PC-3 (cell line): ENCODE results near the gene CAMTA1. TPM values are rescaled to one million over a fixed set of nuclear protein-coding genes. Genes with fewer than 3 reads are reported as not detected.

Experiments
- ATAC-seq: fragments of 200-7000 bp; cut with Tn5 transposase; 2 replicates; pipeline ENCODE4 v1.9.1; 2020; ENCODE audit warnings: mild to moderate bottlenecking, moderate library complexity
- BruUV-seq: library from RNA; stranded (reverse); fragments of 400-500 nt; replicated peaks from 2 replicates; lab custom pipeline; 2021; lab: Mats Ljungman, UMichigan
- CTCF ChIA-PET: fragments of 300-600 bp; sonication (Branson Sonifier 250); formaldehyde crosslinking; loops from one replicate; lab custom pipeline; 2022; ENCODE audit warnings: antibody characterized with exemption; lab: Charles Lee
- POLR2A ChIA-PET: fragments of 300-600 bp; sonication (Branson Sonifier 250); formaldehyde crosslinking; loops from one replicate; lab custom pipeline; 2022; ENCODE audit warnings: antibody characterized with exemption; ENCODE audit not compliant: unreplicated experiment; lab: Charles Lee
- DNase-seq: peaks from one replicate; pipeline ENCODE4 v3.0.0-alpha.2; 2015
- H2AFZ ChIP-seq: fragments of 300-600 bp; sonication (generic); 2 replicates; pipeline ENCODE4 v1.6.0; 2016; ENCODE audit warnings: antibody characterized with exemption, low read length
- H3F3A ChIP-seq: fragments of 300-600 bp; sonication (generic); one replicate; pipeline ENCODE4 v1.6.0; 2017; ENCODE audit warnings: antibody characterized with exemption, low read length, control low read depth, mild to moderate bottlenecking; ENCODE audit not compliant: unreplicated experiment
- H3K27ac ChIP-seq: fragments of 300-600 bp; sonication (generic); 2 replicates; pipeline ENCODE4 v1.5.1; 2016; ENCODE audit warnings: mild to moderate bottlenecking, low read length
- H3K27me3 ChIP-seq: fragments of 300-600 bp; sonication (generic); 2 replicates; pipeline ENCODE4 v1.6.1; 2016; ENCODE audit warnings: low read length, mixed read lengths
- H3K36me3 ChIP-seq: fragments of 300-600 bp; sonication (generic); 2 replicates; pipeline ENCODE4 v1.6.1; 2016; ENCODE audit warnings: low read depth, mixed run types, low read length, mixed read lengths
- H3K4me1 ChIP-seq: fragments of 300-600 bp; sonication (generic); 2 replicates; pipeline ENCODE4 v1.5.1; 2016; ENCODE audit warnings: low read length; ENCODE audit not compliant: insufficient read depth
- H3K4me2 ChIP-seq: fragments of 300-600 bp; sonication (generic); 2 replicates; pipeline ENCODE4 v1.6.0; 2016; ENCODE audit warnings: low read length
- H3K4me3 ChIP-seq: fragments of 300-600 bp; sonication (generic); 2 replicates; pipeline ENCODE4 v1.5.1; 2016; ENCODE audit warnings: mild to moderate bottlenecking, low read length, mixed read lengths
- H3K79me2 ChIP-seq: fragments of 300-600 bp; sonication (generic); 2 replicates; pipeline ENCODE4 v1.6.1; 2017; ENCODE audit warnings: low read length, mixed read lengths
- H3K9ac ChIP-seq: fragments of 300-600 bp; sonication (generic); 2 replicates; pipeline ENCODE4 v1.6.0; 2016; ENCODE audit warnings: mild to moderate bottlenecking, low read length
- H3K9me2 ChIP-seq: fragments of 300-600 bp; sonication (generic); replicated peaks from 2 replicates; pipeline ENCODE4 v1.6.1; 2016; ENCODE audit warnings: mixed run types, low read length, mixed read lengths
- H3K9me3 ChIP-seq: fragments of 300-600 bp; sonication (generic); 2 replicates; pipeline ENCODE4 v1.6.1; 2016; ENCODE audit warnings: low read length, mixed read lengths
- H4K20me1 ChIP-seq: fragments of 300-600 bp; sonication (generic); 2 replicates; pipeline ENCODE4 v1.6.1; 2016; ENCODE audit warnings: low read length, mixed read lengths
- EZH2 ChIP-seq: fragments of 300-600 bp; sonication (generic); IDR thresholded peaks from one replicate; pipeline ENCODE4 v1.6.1; 2017; ENCODE audit warnings: antibody characterized with exemption, mild to moderate bottlenecking, low read length; ENCODE audit not compliant: unreplicated experiment
- EZH2phosphoT487 ChIP-seq: fragments of 300-600 bp; sonication (generic); IDR thresholded peaks from 2 replicates; pipeline ENCODE4 v1.6.1; 2018; ENCODE audit warnings: mild to moderate bottlenecking, antibody characterized with exemption, low read length, borderline replicate concordance
- intact Hi-C: fragments of 100-400 bp; cut with micrococcal nuclease; formaldehyde crosslinking; loops from 2 replicates; pipeline ENCODE4 v1.9.0; 2023
- total RNA-seq: library from RNA; depleted of rRNA; stranded (reverse); fragments of >200 nt; gene quantifications from 2 replicates; pipeline ENCODE4 v1.2.3, GENCODE V29; 2014
- TF ChIP-seq, protein P1 (sequence below): fragments of 300-600 bp; sonication (generic); conservative IDR thresholded peaks from 2 replicates; pipeline ENCODE4 v1.5.1; 2017; ENCODE audit warnings: antibody characterized with exemption, low read depth, mild to moderate bottlenecking, low read length

Gene CAMTA1
- total RNA-seq, 1 experiment from 2014 or later, result 40.8 TPM

DNA sequence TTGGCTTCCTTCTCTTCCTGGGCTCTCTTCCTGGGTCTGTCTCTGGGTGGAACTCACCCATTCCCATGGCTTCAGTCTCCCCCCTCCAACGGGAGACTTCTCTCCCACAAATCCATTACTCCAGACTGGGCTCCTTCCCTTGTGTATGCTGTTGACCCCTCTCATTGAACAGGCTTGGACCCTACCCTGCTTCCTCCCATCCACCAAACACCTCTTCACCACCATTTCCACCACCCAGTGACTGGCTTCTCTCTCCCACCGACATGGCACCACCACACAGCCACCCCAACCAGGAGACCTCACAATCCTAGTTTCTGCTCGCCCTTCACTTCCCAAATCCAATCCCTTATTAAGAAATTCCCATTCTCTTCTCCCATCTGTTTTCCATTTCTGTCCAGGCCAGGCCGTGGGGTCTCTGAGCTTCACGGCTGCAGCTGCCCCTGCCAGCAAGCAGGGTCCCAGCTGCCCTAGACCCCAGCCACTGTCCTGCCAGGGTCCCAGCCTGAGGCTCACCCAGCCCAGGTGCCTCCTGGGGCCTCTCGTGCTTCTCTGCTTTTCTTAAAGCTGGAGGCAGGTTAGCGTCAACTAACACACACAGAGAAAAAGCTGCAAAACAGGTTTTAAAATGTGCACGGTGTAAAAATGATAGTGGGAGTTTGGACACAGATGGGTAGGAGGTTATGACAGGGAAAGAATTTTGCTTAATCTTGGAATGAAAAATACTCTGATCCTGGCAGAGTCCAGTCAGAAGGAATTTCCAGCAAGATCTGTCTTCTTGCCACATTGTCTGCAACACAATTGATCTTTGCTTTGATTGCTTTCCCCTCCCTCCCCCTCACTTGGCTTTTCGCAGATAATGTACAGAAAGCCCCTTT, 602.0 kb downstream of the CAMTA1 start:
- DNase-seq (peak; percentile 71), ATAC-seq (no peak)
- Histone ChIP-seq H3K79me2 (no peaks in the 10 kb centered on the region), H2AFZ (no peak overlapping the region), H3K9ac (no peak overlapping the region), H4K20me1 (no peaks in the 10 kb centered on the region), H3K27ac (no peak overlapping the region), H3K4me1 (peaks cover 24% of the 10 kb centered on the region), H3K27me3 (no peaks in the 10 kb centered on the region), H3K4me3 (no peak overlapping the region), H3F3A (no peaks in the 10 kb centered on the region), H3K4me2 (peak overlapping the region; percentile 42), H3K36me3 (no peaks in the 10 kb centered on the region), H3K9me3 (no peaks in the 10 kb centered on the region), H3K9me2 (no peaks in the 10 kb centered on the region)
- BruUV-seq, result no TSS peak
- ChIA-PET CTCF (no interaction called here), POLR2A (no interaction called here)
- no peak for TF ChIP-seq EZH2
- intact Hi-C loops, result no loop called here

DNA sequence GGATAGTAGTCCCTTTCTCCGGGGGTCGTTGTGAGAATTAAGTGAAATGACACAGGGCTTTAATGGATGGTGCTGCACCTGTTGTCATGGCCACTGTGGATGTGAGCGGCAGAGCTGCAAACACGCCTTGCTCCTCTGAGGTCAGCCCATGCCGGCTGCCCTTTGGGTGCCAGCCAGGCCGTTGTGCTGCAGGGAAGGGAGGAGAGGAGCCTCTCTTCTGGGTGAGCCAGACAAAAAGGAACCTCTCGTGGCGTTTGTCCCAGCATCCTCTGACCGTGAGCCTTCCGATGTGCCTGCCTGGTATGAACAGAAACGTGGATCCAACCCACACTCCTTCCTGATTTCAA, 602.9 kb downstream of the CAMTA1 start:
- no peaks in the 10 kb centered on the region for H3F3A ChIP-seq
- BruUV-seq, result no TSS peak
- H3K4me3 ChIP-seq, result no peak overlapping the region
- H3K9ac ChIP-seq, result no peak overlapping the region
- no peak overlapping the region for H2AFZ ChIP-seq
- peaks cover 24% of the 10 kb centered on the region for H3K4me1 ChIP-seq
- intact Hi-C loops, result no loop called here
- no peaks in the 10 kb centered on the region for H3K9me2 ChIP-seq
- POLR2A ChIA-PET, result no interaction called here
- H4K20me1 ChIP-seq, result no peaks in the 10 kb centered on the region
- DNase-seq, result no peak
- H3K36me3 ChIP-seq, result no peaks in the 10 kb centered on the region
- no peak for ATAC-seq
- no peak overlapping the region for H3K4me2 ChIP-seq
- CTCF ChIA-PET, result no interaction called here
- no peak for TF ChIP-seq EZH2
- no peak for TF ChIP-seq EZH2phosphoT487
- TF ChIP-seq, protein P1, sequence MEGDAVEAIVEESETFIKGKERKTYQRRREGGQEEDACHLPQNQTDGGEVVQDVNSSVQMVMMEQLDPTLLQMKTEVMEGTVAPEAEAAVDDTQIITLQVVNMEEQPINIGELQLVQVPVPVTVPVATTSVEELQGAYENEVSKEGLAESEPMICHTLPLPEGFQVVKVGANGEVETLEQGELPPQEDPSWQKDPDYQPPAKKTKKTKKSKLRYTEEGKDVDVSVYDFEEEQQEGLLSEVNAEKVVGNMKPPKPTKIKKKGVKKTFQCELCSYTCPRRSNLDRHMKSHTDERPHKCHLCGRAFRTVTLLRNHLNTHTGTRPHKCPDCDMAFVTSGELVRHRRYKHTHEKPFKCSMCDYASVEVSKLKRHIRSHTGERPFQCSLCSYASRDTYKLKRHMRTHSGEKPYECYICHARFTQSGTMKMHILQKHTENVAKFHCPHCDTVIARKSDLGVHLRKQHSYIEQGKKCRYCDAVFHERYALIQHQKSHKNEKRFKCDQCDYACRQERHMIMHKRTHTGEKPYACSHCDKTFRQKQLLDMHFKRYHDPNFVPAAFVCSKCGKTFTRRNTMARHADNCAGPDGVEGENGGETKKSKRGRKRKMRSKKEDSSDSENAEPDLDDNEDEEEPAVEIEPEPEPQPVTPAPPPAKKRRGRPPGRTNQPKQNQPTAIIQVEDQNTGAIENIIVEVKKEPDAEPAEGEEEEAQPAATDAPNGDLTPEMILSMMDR, result no peak
- H3K27me3 ChIP-seq, result no peaks in the 10 kb centered on the region
- H3K9me3 ChIP-seq, result no peaks in the 10 kb centered on the region
- H3K27ac ChIP-seq, result no peak overlapping the region
- H3K79me2 ChIP-seq, result no peaks in the 10 kb centered on the region

DNA sequence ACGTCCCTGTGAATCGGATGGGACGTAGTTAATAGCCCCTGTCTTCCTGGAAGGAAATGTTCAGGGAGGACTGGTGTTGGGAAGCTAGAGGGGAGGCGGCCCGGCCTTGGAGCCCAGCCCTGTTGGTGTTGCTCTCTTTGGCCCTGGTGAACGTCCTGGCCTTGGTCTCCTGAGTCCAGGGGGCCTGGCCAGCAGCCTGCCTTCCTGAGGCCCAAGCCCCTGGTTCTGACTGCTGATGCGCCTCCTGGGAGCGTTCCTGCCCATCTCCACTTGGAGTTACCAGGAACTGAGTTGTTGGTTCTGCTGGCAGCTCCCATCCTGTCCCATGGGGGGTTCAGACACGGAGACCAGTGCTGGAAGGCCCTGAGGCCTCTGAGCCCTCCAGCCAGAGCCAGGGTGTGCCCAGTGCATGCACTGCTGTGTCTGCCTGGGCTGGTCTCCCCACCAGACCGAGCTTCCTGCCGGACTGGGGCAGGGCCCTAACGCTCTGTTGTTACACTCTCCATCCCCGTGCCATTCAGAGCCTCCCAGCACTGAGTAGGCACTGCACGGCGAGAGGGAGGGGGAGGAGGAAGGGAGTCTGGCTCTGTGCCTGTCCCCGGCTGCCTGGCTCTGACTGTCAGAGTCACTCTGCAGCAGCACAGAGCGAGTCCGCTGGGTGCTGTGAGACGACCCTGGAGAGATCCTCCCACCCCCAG, 603.4 kb downstream of the CAMTA1 start:
- Histone ChIP-seq H3K4me3 (no peak overlapping the region), H3K9ac (peak overlapping the region; percentile 21; the same call in 1 of the 2 replicates), H3K4me2 (0 out of 2 replicates have a peak overlapping the region, but pooled peaks have one; percentile 35), H3K9me2 (no peaks in the 10 kb centered on the region), H3K4me1 (peaks cover 24% of the 10 kb centered on the region), H3K9me3 (no peaks in the 10 kb centered on the region), H3F3A (no peaks in the 10 kb centered on the region), H3K27ac (peak overlapping the region; percentile 49; the same call in 1 of the 2 replicates), H3K36me3 (no peaks in the 10 kb centered on the region), H4K20me1 (no peaks in the 10 kb centered on the region), H3K79me2 (no peaks in the 10 kb centered on the region), H2AFZ (no peak overlapping the region), H3K27me3 (no peaks in the 10 kb centered on the region)
- intact Hi-C loops, result no loop called here
- ChIA-PET CTCF (no interaction called here), POLR2A (no interaction called here)
- no TSS peak for BruUV-seq
- DNase-seq (peak; percentile 8), ATAC-seq (no peak; the same call in 1 of the 2 replicates)
- TF ChIP-seq EZH2 (no peak), EZH2phosphoT487 (no peak)
- TF ChIP-seq, protein P1, result no peak
